Subcutaneous abdominal adipose tissue (tissue), 5 donors: ENCODE measurements around the gene KRT6B.
A peak's percentile ranks its signal among the peaks of the same experiment; 100 is the strongest.

Experiments
- H3K27ac ChIP-seq: one replicate; pipeline ENCODE4 v1.7.0; 2013; ENCODE audit warnings: low read depth, mild to moderate bottlenecking, inconsistent platforms, low read length, moderate library complexity
- H3K27me3 ChIP-seq, 5 donors: one replicate each; pipeline ENCODE4 v1.7.0; 2013; ENCODE audit warnings: low read length in 5 of 5, inconsistent platforms in 1 of 5; ENCODE audit not compliant: control insufficient read depth in 5 of 5, insufficient read depth in 4 of 5
- H3K36me3 ChIP-seq, 5 donors: one replicate each; pipeline ENCODE4 v1.7.0; 2013; ENCODE audit warnings: low read length in 5 of 5; ENCODE audit not compliant: control insufficient read depth in 5 of 5, insufficient read depth in 5 of 5
- H3K4me1 ChIP-seq, 5 donors: one replicate each; pipeline ENCODE4 v1.7.0; 2013; ENCODE audit warnings: low read length in 5 of 5, mild to moderate bottlenecking in 3 of 5, moderate library complexity in 1 of 5; ENCODE audit not compliant: control insufficient read depth in 5 of 5, insufficient read depth in 5 of 5
- H3K4me3 ChIP-seq, 5 donors: one replicate each; pipeline ENCODE4 v1.7.0; 2013; ENCODE audit warnings: low read length in 5 of 5, low read depth in 1 of 5
- H3K9ac ChIP-seq, 5 donors: one replicate each; pipeline ENCODE4 v1.7.0; 2013; ENCODE audit warnings: low read length in 5 of 5, mild to moderate bottlenecking in 4 of 5, moderate library complexity in 3 of 5
- H3K9me3 ChIP-seq, 5 donors: one replicate each; pipeline ENCODE4 v1.7.0; 2013; ENCODE audit warnings: low read length in 5 of 5; ENCODE audit not compliant: control insufficient read depth in 5 of 5
- donor health status: healthy.
- donor health status: healthy.
- donor health status: healthy.
- donor health status: healthy.
- donor health status: healthy.

KRT6B gene

GRCh38 chr12:52432559-52433207, 19.3 kb downstream of the KRT6B start:
- no peak overlapping the region for H3K4me3 ChIP-seq
- no peaks in the 10 kb centered on the region for H3K4me1 ChIP-seq
- no peaks in the 10 kb centered on the region for H3K36me3 ChIP-seq
- no peak overlapping the region for H3K9ac ChIP-seq
- H3K9me3 ChIP-seq: no peaks in the 10 kb centered on the region
- no peak overlapping the region for H3K27ac ChIP-seq
- H3K27me3 ChIP-seq: peaks cover 0 to 2% (median 0%) of the 10 kb centered on the region in 5 donors

- H3K27ac ChIP-seq: no peak overlapping the region
- no peaks in the 10 kb centered on the region for H3K27me3 ChIP-seq
- H3K36me3 ChIP-seq: no peaks in the 10 kb centered on the region
- no peaks in the 10 kb centered on the region for H3K9me3 ChIP-seq
- peaks cover 0 to 9% (median 8%) of the 10 kb centered on the region in 5 donors for H3K4me1 ChIP-seq
- no peak overlapping the region for H3K9ac ChIP-seq
- H3K4me3 ChIP-seq: no peak overlapping the region
Measured at GRCh38 chr12:52428121-52428520, 23.8 kb downstream of the KRT6B start.

DNA sequence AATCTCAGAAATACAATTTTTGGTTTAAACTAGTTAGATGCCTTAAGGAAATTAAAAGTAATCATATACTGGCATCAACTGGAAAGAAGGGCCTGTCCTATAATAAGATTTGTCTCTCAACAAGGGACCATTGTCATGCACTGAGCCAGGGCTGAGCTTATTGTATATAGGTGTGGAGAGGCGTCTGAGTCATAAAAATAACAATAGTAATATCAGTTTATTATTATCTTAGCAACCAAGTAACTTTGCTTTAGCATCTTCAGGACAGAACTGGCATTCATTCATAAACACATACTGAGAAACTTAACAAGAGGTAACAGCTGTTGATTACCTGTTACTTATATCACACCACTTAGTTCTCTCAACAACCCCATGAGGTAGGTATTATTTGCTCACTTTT, 24.9 kb downstream of the KRT6B start:
- H3K9me3 ChIP-seq: no peaks in the 10 kb centered on the region

GRCh38 chr12:52426034-52426433, 25.9 kb downstream of the KRT6B start:
- Histone ChIP-seq H3K27ac (no peak overlapping the region), H3K9ac (no peak overlapping the region)

More for the DNA sequence above, 24.9 kb downstream of the KRT6B start:
- Histone ChIP-seq H3K27ac (no peak overlapping the region), H3K36me3 (no peaks in the 10 kb centered on the region), H3K4me3 (no peak overlapping the region), H3K9ac (no peak overlapping the region), H3K4me1 (peaks cover 0 to 13% (median 12%) of the 10 kb centered on the region in 5 donors), H3K27me3 (no peaks in the 10 kb centered on the region)

DNA sequence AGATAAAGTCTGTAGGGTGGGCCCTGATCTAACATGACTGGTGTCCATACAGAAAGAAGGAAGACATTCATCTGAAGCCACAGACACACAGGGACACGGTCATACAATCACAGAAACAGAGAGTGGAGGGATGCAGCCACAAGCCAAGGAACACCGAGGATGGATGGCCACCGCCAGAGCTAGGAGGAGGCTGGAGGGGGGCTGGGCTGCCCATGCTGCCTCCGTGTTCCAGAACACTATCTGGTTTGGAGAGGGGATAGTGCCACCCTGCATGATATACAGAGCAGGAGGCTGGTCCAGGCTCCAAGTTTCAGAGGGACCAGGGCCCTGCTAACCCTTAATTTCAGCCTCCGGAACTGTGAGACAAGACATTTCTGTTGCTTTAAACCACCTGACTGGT, 26.5 kb downstream of the KRT6B start:
- no peak overlapping the region for H3K27ac ChIP-seq
- no peaks in the 10 kb centered on the region for H3K27me3 ChIP-seq
- peaks cover 0 to 13% (median 12%) of the 10 kb centered on the region in 5 donors for H3K4me1 ChIP-seq
- no peak overlapping the region for H3K4me3 ChIP-seq
- no peaks in the 10 kb centered on the region for H3K9me3 ChIP-seq
- H3K9ac ChIP-seq: no peak overlapping the region
- H3K36me3 ChIP-seq: no peaks in the 10 kb centered on the region

More at GRCh38 chr12:52426034-52426433, 25.9 kb downstream of the KRT6B start:
- H3K4me3 ChIP-seq: no peak overlapping the region
- no peaks in the 10 kb centered on the region for H3K27me3 ChIP-seq
- no peaks in the 10 kb centered on the region for H3K9me3 ChIP-seq
- H3K36me3 ChIP-seq: no peaks in the 10 kb centered on the region
- peaks cover 0 to 13% (median 12%) of the 10 kb centered on the region in 5 donors for H3K4me1 ChIP-seq

DNA sequence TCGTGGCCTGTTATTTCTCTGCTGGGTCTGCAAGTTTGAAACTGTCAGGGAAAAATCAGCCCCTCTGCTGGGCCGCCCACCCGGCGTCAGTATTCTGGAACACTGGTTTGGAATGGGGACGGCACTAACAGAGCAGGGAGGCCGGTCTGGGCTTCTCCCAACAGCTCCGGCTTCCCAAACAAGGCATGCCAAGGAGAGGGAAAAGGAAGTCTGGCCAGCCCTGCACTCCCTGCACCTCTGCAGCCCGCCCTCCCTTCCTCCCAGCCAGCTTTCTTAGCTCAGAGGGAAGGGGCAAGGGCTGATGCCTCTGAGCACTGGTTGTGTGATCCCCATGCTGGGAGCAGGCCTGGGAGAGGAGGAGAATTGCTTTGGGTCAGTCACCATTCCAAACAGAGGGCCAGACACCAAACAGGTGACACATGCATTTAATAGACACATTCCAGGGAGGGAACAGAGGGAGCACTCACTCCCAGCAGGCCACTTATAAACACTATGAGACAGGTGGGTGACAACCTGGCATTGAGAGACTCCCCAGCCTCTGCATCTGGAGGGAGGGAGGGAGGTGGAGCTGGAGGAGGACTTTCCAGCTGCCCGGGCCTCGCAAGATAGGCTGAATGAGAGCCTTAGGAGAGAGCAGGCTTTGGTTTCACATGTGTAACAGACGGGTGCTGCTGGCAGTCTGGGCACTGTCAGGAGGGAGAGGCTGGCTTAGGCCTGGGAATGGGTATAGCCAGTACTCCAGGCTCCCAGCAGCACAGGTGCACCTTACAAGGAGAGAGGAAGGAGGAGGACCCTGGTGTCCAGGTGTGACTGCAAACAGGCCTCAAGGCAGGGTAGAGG, 28.1 kb downstream of the KRT6B start:
- Histone ChIP-seq H3K36me3 (no peaks in the 10 kb centered on the region), H3K27ac (no peak overlapping the region), H3K4me1 (peaks cover 0 to 13% (median 12%) of the 10 kb centered on the region in 5 donors), H3K27me3 (no peaks in the 10 kb centered on the region), H3K9me3 (no peaks in the 10 kb centered on the region), H3K9ac (peak overlapping the region in 1 of 5 donors; percentile 15), H3K4me3 (no peak overlapping the region)

DNA sequence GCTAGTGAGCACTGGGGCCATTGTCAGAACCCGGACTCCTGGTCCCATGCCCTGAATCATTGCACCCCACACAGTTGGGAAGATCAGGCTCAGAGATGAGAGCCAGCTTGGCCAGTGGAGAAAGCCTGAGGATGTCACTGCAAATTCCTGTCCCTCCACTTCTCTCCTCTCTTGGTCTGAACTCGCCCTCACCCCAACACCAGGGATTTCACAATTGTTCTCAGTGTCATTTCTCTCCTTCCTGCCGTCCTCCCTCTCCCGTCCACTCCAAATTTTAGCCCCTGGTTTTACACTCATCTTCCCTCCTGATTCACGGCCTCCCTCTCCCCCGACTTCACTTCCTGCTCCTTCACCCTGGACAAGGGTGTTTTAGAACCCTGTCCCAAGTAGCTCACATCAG, 28.9 kb downstream of the KRT6B start:
- Histone ChIP-seq H3K9ac (peak overlapping the region in 2 of 5 donors; percentile 7 to 15), H3K9me3 (no peaks in the 10 kb centered on the region), H3K27ac (no peak overlapping the region), H3K27me3 (no peaks in the 10 kb centered on the region), H3K4me1 (peaks cover 0 to 13% (median 12%) of the 10 kb centered on the region in 5 donors), H3K4me3 (no peak overlapping the region), H3K36me3 (no peaks in the 10 kb centered on the region)

GRCh38 chr12:52419656-52420055, 32.3 kb downstream of the KRT6B start:
- Histone ChIP-seq H3K4me1 (peaks cover 7 to 36% (median 31%) of the 10 kb centered on the region in 5 donors), H3K9me3 (no peaks in the 10 kb centered on the region), H3K27me3 (no peaks in the 10 kb centered on the region), H3K27ac (no peak overlapping the region), H3K9ac (no peak overlapping the region), H3K4me3 (no peak overlapping the region), H3K36me3 (no peaks in the 10 kb centered on the region)

- no peak overlapping the region for H3K9ac ChIP-seq
- H3K4me3 ChIP-seq: no peak overlapping the region
- H3K9me3 ChIP-seq: no peaks in the 10 kb centered on the region
Measured at GRCh38 chr12:52418576-52419110, 33.3 kb downstream of the KRT6B start.

GRCh38 chr12:52417740-52418139, 34.2 kb downstream of the KRT6B start:
- no peak overlapping the region for H3K9ac ChIP-seq
- peaks cover 7 to 25% (median 19%) of the 10 kb centered on the region in 5 donors for H3K4me1 ChIP-seq
- H3K27me3 ChIP-seq: no peaks in the 10 kb centered on the region
- H3K27ac ChIP-seq: no peak overlapping the region
- no peaks in the 10 kb centered on the region for H3K36me3 ChIP-seq
- no peaks in the 10 kb centered on the region for H3K9me3 ChIP-seq
- no peak overlapping the region for H3K4me3 ChIP-seq

More at GRCh38 chr12:52418576-52419110, 33.3 kb downstream of the KRT6B start:
- no peaks in the 10 kb centered on the region for H3K36me3 ChIP-seq
- H3K4me1 ChIP-seq: peaks cover 7 to 34% (median 28%) of the 10 kb centered on the region in 5 donors
- H3K27me3 ChIP-seq: no peaks in the 10 kb centered on the region
- no peak overlapping the region for H3K27ac ChIP-seq
